GM13976 (cell line): ENCODE data around the gene EHF.
"Not testable (repeated sequence)": the region's sequence is repeated elsewhere in the genome, so short reads cannot be mapped to it uniquely, and the experiment has no call there.

Source experiments
- DNase-seq: peaks from one replicate; pipeline ENCODE4 v3.0.0; 2012; ENCODE audit warnings: low spot score
- in situ Hi-C: fragments of 300-500 bp; cut with MboI; formaldehyde crosslinking; loops from one replicate; pipeline ENCODE4 v1.12.0; 2022; ENCODE audit warnings: low sequenced_read_pairs, mixed read lengths, inconsistent platforms; ENCODE audit not compliant: unreplicated experiment
- TF ChIP-seq, protein P1 (sequence below): IDR thresholded peaks from 2 replicates; pipeline ENCODE4 v1.5.1; 2012; ENCODE audit warnings: borderline replicate concordance, mild to moderate bottlenecking; ENCODE audit not compliant: insufficient read depth; ENCODE audit errors: extremely low read depth, missing control alignments, control extremely low read depth

EHF gene

DNA sequence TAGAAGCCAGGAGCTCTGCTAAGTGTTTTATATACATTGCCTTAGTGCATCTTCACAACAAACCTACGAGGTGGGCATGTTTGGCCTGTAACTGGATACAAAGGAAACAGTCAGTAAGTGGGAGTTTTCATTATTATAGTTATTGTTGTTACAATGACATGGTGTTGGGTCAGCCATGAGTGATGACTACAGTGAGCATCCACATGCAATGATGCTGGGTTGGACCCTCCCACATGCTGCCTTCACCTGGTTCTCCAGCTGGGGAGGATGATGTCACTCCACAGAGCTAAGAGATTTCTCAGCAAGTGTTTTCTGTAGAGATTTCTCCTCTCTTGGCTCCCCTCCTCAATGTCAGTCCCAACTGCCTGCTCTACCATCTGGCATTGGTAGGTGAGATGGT lies 59.3 kb downstream of the EHF start:
- TF ChIP-seq, protein P1, sequence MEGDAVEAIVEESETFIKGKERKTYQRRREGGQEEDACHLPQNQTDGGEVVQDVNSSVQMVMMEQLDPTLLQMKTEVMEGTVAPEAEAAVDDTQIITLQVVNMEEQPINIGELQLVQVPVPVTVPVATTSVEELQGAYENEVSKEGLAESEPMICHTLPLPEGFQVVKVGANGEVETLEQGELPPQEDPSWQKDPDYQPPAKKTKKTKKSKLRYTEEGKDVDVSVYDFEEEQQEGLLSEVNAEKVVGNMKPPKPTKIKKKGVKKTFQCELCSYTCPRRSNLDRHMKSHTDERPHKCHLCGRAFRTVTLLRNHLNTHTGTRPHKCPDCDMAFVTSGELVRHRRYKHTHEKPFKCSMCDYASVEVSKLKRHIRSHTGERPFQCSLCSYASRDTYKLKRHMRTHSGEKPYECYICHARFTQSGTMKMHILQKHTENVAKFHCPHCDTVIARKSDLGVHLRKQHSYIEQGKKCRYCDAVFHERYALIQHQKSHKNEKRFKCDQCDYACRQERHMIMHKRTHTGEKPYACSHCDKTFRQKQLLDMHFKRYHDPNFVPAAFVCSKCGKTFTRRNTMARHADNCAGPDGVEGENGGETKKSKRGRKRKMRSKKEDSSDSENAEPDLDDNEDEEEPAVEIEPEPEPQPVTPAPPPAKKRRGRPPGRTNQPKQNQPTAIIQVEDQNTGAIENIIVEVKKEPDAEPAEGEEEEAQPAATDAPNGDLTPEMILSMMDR = no peak
- DNase-seq = no peak
- in situ Hi-C loops = no loop called here

DNA sequence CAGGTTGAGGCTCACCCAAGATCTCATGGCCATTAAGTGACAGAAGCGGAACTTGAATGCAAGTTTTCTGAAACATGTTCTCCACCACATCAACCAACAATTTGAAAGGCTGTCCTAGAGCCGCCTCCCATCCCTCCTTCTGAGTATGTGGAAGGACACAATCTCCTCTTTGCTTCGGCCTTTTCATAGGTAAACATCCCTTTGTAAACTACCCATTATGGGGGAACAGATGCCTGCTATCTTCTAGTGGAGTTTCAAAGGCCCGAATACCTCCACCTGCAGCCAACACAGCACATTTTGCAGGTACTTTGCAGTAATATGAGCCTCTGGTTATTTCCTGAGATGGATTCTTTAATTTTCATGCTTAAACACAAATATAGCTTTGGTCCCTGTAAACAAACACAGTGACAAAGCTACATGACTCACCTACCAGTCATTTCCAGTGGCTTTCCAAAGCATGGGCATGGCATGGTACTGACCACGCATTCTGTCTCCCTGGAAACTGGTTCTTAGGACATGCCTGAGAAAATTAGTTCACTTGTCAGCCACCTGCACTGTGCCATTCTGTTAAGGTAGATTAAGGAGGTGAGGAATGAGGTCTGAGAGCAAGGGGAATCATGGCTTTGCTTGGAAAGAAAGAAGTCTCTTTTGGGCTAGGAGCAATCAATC lies 60.2 kb downstream of the EHF start:
- in situ Hi-C loops = no loop called here
- TF ChIP-seq, protein P1 = no peak
- no peak for DNase-seq

DNA sequence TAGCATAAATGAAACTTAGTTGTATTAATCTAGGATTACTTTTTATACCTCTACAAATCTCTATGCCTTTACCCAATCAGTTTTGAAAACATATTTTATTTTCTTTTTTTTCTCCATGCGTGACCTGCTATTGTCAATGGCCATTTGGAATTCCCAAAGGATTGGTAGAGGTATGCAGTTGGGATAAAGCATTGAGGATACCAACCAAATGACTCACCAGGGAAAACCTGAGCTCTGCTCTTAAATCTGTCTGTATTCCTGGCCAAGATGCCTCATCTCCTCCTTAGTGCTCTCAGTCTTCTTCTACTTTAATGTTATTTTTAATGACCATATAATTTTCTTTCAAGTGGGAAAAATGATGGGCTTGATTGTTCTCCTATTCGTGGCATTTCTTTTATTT lies 61.9 kb downstream of the EHF start:
- no peak for DNase-seq
- in situ Hi-C loops = no loop called here
- TF ChIP-seq, protein P1 = no peak

DNA sequence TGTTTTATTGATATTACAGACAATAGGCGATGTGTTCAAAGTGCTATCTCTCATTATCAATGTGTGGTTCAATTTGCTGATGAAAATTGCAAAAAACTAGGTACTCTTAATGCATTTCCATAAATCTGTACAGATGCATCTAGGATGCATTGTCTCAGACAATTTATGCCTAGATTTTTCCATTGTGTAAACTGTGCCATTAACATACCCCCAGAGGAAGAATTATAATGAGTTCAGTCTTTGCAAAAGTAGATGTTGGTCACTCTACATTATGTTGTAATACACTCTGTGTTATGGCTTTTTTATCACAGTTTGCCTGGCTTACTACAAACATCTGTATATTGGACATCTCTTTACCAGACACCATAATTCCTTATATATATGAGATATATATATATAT lies 62.5 kb downstream of the EHF start:
- DNase-seq = no peak
- in situ Hi-C loops = no loop called here
- TF ChIP-seq, protein P1 = no peak

GRCh38 chr11:34685864-34686263 lies 65.0 kb downstream of the EHF start:
- DNase-seq = no peak
- TF ChIP-seq, protein P1 = no peak
- in situ Hi-C loops = no loop called here

DNA sequence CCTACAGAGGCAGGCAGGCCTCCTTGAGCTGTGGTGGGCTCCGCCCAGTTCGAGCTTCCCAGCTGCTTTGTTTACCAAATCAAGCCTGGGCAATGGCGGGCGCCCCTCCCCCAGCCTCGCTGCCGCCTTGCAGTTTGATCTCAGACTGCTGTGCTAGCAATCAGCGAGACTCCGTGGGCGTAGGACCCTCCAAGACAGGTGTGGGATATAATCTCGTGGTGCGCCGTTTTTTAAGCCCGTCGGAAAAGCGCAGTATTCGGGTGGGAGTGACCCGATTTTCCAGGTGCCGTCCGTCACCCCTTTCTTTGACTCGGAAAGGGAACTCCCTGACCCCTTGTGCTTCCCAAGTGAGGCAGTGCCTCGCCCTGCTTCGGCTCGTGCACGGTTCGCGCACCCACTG lies 71.4 kb downstream of the EHF start:
- DNase-seq, in situ Hi-C loops: not testable (repeated sequence)

- no peak for DNase-seq
- in situ Hi-C loops = no loop called here
- TF ChIP-seq, protein P1 = no peak
Measured at GRCh38 chr11:34696862-34697261, 76.0 kb downstream of the EHF start.
